GM21360 (cell line): ENCODE measurements around the gene KCNMA1.
"Not testable (repeated sequence)": the region's sequence is repeated elsewhere in the genome, so short reads cannot be mapped to it uniquely, and the experiment has no call there.

Experiments
- ATAC-seq: cut with Tn5 transposase; IDR thresholded peaks from one replicate; pipeline ENCODE4 v1.9.1; 2021; ENCODE audit warnings: mild to moderate bottlenecking, moderate library complexity; ENCODE audit not compliant: unreplicated experiment

KCNMA1 gene

DNA sequence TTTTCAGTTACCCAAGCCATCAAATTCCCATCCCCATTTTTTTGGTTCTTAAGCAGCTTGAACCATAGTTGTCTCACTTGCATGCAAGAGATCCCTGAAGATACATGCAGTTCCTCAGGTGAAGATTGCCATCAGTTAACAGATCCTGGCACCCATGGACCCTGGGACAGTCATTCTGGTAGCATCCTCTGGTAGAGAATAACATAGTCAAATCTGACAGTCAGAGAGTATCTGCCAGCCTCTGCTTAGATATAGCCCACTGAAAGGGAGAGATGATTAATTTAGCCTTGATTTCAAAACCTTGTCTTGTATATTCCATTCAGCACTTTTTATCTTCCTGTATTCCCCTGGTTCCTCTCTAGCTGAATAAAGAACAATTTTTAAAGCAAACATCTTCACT, 280.4 kb downstream of the KCNMA1 start:
- no peak for ATAC-seq

DNA sequence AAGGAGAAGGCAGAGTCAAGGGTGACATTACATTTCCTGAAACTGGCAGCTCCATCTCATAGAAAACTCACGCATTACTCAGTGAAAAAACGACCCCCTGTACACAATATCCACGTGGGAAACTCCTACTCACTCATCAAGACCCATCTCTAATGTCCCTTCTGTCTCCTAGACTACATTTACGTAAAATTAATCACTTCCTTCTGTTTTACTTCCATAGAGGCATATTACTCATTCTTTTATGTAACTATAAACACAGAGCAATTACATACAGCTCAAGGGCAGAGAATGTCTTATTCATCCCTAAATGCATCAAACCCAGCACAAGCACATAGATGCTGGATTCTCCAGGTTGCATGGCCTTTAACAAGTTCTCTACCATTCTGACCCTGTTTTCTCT, 281.8 kb downstream of the KCNMA1 start:
- ATAC-seq, result no peak

DNA sequence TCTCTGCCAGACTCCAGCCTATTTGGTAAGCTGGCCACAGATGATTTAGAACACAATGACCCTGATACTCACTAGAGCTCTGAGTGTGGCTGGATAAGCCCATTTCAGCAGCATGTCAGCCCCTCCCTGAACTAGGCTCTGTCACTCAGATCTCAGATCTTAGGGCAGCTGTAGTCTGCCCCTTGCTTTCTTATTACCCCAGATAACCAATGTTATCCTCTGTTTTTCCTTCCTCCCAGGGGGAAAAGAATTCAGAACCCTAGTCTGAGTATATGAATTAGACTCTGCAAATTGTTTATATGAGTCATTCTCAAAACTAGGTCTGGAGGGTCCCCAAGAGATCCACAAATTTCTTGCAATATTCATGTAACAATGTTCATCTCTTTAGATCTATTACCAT, 286.2 kb downstream of the KCNMA1 start:
- ATAC-seq, result no peak

DNA sequence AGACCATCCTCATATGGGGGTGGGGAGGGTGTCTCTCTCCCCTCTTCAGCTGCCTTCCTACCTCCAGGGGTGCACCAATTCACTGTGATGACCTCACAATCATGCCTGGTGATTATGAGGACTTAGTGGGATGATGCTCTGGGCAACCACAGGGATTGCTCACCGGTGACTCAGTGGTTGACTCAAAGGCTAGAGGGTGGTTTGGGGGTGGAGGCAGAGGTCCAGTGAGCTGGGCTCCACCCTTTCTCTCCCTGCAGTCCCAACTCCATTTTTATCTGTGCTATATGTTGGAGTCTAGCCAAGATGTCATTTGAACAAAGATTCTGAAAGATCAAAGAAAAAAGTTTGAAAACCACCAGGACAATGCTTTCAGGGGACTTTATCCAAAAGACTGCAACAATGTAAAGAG, 286.9 kb downstream of the KCNMA1 start:
- ATAC-seq, result no peak

DNA sequence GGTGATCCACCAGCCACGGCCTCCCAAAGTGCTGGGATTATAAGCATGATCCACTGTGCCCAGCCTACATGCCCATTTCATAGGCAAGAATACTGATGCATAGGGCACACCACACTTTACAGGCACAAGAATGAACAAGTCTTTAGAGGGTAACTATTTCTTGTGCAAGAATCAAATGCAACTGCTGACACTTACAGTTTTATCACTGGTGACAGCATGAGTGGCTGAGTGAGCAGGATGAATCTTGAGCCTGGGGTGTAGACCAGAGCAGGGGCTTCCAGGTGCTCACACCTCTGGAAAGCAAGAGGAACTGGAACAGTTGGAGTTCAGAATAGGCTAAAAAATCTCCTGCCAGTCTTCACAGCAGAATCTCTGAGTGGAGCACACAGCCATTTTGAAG, 287.5 kb downstream of the KCNMA1 start:
- ATAC-seq, result no peak

DNA sequence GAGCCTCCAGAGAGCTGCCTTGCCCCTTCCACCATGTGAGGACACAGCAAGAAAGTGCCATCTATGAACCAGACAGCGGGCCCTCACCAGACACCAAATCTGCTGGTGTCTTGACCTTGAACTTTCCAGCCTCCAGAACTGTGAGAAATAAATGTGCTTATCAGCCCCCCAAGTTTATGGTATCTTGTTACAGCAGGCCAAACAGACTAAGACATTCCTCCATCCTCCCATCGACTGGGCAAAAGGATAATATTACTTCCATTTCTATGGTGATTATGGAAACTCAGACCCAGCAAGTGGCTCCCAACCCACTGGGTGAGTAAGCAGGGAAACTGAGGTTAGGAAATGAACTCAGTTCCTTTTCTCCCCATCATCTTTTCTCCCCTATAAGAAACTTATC, 288.4 kb downstream of the KCNMA1 start:
- no peak for ATAC-seq

DNA sequence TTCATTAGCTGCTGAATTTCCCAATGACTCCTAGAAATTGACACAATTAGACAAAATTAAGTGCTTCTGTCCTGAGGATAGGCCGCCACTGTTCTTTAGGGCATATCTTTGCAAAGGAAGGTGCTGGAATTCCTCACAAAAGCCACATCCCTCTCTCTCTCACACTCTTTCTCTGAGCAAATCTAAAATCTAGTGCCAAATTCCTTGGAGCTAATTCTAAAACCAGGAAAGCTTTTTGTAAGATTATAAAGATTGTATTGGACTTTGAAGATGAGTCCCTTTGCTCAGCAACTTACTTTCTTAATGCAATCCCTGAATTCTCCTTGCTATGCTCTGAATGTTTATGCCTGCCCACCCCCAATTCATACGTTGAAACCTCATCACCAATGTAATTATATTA, 288.9 kb downstream of the KCNMA1 start:
- ATAC-seq, result no peak

DNA sequence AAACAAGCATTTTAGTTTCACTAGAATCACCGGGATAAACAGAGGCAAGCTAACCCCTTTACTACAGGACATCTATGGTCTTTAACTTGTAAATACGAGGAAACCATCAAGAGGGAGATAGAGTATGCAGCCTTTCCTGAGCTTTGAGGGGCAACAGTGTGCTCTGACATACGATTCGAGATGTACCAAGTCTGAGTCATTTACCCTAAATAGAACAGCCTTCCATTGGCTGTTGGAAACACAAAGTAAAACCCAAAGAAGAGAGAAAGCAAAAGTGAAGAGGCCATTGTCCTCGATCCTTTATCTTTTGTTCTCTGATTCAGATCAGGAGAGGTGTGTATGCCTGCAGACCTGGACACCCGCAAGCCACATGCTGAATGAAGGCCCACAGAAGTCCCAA, 289.5 kb downstream of the KCNMA1 start:
- ATAC-seq, result no peak

DNA sequence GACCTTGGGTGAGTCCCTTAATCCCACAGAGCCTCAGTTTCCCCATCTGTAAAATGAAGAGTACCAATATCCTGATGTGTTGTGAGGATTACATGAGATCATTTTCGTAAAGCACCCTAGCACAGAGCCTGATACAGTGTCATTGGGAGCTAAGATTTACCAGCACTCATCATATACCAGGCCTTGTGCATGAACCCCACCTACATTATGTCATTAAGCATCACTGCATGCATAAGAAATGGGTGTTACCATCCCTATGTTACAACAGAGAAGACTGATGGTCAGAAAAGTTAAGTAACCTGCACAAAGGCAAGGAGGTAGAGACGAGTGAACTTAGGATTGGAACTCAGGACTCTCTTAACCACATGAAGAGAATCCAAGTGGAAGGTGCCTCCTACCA, 290.6 kb downstream of the KCNMA1 start:
- ATAC-seq, result no peak

DNA sequence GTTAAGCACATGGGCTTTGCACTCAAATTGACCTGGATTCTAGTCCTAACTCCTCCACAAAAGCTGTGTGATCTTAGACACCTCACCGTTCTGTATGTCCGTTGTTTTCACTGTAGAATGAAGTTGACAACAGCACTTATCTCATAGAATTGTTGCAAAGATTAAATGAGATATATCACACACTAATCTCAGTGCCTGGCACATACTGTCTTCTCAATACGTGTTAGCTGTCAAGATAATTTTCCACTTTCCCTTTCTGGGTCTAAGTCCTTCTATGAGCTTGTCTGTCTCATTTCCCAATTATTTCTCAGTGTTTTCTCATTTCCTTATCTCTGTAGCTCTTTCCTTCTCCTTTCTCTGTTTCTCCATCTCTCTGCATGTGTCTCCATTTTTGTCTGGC, 296.6 kb downstream of the KCNMA1 start:
- no peak for ATAC-seq

DNA sequence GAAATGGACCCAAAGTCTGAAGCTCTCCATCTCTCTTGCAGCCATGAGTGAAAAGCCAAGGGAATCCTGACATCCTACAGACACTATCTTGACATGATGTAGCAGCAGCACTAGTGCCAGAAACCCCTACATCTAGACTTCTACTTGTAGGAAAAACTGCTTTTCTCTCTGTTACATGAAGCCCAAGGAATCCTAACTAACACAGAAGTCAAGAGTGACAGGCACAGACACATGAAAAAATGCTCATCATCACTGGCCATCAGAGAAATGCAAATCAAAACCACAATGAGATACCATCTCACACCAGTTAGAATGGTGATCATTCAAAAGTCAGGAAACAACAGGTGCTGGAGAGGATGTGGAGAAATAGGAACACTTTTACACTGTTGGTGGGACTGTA, 297.7 kb downstream of the KCNMA1 start:
- not testable (repeated sequence) for ATAC-seq

DNA sequence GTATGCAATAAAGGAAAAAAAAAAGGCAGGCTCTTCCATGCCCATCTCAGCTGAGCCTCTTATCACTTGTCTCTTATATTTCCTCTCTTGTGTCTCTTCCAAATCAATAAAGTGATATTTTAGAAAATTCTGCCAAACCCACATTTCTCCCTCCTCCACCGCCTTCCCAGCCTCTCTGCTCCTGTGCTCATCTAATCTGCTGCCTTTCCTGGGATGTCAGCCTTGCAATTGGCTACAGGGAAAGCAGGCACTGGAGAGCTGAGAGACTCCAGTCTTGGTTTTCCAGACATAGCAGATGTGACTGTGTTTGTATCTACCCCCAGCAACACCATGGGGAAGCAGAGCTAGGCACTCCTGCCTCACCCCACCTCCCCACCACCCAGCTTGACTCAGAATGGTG, 298.4 kb downstream of the KCNMA1 start:
- no peak for ATAC-seq

DNA sequence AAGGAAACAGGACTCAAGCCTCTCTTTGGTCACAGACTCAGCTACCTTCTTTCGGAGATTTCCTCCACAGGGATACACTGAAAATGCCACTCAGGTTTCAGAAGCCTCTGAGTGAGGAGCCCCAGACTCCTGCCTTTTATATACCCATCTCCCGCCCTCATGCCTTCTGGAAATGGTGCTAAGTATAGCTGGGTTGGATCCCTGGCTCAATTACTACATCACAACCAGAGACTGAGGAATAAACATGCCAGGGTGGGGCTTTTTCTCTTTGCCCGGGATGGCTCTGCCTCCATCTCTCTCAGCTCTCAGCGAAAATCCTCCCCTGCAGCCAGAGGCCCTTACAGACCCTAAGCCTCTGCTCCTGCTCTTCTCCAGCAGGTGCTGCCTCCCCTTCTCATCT, 299.5 kb downstream of the KCNMA1 start:
- ATAC-seq, result no peak

DNA sequence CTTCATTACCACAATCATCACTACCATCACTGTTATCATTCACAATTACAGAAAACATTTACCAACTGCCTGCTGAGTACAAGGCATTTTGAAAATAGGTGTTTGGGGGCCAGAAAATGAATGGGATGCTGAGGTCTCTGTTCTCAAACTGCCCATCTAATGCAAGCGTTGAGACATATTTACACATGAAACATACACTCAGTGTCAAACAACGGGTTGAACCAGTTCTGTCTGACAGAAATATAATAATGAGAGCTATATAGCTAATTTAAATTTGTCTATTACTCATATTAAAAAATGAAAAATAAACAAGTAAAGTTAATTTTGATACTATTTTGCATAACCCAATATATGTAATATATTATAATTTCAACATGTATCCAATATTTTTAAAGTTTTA, 303.1 kb downstream of the KCNMA1 start:
- ATAC-seq, result no peak

DNA sequence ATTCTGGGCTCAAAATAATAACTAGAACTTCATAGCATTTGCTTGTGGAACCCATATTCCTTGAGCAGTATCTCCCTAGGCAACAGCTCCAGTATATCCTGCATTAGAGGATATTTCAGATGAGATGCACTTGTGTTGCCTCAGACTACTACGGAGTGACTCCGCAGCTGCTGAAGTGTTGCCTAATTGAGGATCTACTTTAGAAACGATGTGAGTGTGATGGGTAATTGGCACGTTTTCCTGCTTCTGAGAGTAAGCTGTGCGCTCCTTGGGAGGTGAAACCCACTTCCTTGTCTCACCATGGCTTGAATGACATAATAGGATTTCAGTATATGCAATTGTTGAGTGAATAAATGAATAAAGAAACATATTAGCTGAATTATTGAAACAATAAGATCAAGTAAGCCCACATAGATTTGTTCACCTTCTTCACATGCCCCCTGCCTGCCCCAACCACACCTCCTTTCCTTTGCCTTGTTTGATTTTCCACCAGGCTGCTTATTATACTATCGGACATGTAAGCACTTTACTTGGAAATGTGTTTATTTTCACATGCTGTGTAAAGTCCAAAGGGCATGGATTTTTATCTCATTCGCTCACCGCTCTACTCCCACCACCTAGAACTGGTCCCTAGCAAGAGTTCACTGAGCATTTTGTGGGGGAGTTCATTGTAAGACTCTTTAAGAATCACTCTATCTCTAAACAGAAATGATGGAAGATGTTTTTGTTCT, 303.8 kb downstream of the KCNMA1 start:
- no peak for ATAC-seq

DNA sequence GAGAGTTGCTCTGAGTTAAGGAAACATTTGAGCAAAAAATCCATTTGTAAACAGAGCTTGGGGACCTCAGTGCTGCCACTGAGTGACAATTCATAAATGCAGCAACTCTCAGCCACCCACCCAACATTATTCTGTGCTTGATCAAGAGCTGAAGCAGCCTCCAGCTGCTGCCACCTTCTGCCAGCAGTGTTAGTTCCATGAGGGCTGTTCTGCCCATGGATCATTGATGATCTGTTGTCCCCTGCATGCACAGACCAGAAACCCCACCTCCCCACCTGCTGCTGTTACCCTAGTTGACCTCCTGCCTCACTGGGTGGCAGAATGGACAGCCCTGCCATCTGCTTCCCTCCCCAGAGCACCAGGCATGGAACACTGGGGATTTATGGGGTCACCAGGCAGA, 305.4 kb downstream of the KCNMA1 start:
- ATAC-seq, result no peak

DNA sequence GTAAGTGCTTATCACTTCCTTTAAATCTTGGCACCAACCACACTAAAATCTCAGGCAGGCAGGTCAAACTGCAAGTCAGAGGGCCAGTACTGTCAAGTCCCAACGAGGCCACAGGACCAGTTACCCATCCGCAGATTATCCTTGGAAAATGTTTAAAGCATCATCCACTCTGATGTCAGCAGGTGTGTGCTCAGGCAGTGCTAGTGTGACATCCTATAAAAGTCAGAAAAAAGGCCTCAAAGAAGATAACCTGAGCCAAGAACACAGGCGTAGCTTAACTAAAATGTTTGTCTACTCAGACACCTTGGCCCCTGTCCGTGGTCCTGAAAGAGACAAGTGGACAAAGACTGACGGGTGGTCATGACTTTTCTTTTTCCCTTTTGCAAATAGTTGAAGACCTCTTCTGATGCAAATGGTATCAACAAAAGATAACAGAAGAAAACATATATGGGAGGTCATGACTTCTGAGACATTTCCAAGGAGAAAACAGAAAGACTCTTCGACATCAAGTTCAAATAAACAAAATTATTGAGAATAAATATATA, 309.3 kb downstream of the KCNMA1 start:
- no peak for ATAC-seq

DNA sequence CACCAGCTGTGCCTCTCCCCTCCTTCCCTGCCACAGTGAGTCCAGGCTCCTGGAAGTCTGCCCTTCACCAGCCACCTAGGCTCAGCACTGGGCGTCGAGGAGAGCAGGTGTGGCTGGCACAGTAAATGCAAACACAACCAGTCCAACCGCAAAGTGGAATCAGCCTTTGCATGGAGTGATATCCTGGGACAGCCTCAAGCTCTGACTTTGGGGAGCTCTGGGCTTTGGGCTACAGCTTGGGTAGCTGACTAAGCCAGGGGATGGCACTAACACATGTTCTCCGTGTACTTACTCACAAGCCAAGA, 312.4 kb downstream of the KCNMA1 start:
- no peak for ATAC-seq

DNA sequence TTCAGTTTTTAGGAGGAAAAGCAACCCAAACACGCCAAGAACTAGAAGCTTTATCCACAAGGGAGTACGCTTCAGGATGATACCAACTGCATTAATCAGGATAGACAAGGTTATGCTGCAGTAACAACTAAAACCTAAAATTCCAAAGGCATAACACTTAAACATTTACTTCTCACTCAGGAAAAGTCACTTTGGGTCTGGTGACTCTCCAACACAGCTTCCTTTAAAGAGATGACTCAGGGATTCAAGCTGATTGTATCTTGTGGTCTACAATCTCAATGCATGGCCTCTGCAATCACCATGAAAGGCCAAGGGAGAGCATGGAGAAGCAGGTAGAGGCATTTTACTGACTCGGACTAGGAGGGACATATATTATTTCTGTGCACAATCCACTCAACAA, 315.8 kb downstream of the KCNMA1 start:
- ATAC-seq, result no peak

DNA sequence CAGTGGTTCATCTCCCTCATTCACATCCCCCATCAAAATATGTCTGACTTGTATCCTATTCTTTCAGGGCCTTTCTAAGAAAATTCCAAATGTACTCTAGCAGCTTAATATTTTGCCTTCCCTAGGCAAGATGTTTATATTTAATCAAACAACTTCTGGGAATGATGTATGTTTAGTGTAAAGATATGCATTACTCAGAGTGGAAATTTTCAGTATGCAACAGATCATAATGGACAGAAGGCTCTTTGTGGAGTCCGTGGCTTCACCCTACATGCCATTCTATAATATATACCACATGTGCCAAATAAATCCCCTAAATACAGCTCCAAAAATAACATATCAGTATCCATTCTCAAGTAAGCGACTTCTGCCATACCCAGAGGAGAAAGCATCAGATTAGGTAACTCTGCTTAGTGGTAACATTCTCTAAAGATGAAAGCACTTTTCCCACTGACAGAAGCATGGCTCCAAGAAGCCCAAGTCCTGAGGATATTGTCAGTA, 316.6 kb downstream of the KCNMA1 start:
- no peak for ATAC-seq

DNA sequence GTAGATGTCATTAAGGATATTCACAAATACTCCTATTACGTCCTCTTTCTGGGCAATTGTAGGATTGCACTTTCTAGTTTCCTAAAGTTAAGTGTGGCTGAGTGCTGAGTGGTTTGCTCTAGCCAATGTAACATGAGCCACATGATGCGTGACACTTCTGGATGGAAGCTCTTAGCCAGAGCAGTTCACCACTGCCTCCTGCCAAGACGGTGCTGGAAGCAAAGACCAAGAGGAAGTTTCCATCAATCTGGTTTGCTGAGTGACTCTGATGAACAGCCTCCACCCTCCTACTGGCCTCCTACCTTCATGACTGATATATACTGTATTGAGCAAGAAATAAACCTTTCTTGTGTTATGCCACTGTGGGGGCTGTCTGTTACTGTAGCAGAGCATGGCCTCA, 318.1 kb downstream of the KCNMA1 start:
- no peak for ATAC-seq

DNA sequence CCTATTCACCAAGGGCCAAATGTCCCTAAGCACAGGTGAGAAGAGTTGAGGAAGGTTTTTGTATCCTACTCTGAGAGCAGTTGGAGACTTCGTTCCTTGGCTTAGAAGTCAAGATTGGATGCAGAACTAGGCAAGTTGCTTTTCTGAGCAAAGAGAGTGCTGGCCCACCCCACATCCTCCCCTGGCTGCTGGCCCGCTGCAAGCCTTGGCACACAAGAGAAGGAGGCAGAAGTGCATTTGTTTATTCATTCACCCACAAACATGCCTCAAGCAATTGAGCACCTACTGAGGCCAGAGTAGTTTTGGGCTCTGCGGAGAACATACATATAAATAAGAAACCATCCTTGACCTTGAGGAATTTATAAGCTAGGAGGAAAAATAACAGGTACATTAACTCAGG, 318.9 kb downstream of the KCNMA1 start:
- ATAC-seq, result no peak

DNA sequence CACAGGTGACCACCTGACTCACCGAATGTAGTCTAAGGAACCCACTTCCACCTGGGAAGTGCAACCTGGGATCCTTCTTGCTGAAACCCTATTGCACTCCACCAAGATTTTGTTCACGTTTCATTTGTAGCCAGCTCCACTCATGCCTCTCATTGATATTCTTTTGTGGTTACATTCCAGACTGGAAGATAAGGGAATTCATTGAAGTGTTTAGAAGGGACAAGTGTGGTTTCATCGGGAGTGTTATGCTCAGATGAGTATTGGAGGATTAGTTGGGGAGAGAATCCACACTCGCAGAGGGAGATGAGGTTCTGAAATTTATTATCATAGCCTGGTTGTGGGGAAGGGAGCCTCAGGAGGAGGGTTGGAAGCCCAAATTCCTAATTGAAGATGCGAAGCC, 320.4 kb downstream of the KCNMA1 start:
- ATAC-seq, result no peak
